ENCODE measurements around the gene RBBP8NL. TPM values are rescaled to one million over a fixed set of nuclear protein-coding genes. Genes with fewer than 3 reads are reported as not detected.
"Not testable (repeated sequence)": the region's sequence is repeated elsewhere in the genome, so short reads cannot be mapped to it uniquely, and the experiment has no call there.

RBBP8NL gene
- total RNA-seq, 1 donor from 2014 or later: 17.5 TPM

- H3K36me3 Mint-ChIP-seq (ENCODE audit: insufficient read depth): peaks cover 4% of the 10 kb centered on the region
- TF ChIP-seq, protein P1, sequence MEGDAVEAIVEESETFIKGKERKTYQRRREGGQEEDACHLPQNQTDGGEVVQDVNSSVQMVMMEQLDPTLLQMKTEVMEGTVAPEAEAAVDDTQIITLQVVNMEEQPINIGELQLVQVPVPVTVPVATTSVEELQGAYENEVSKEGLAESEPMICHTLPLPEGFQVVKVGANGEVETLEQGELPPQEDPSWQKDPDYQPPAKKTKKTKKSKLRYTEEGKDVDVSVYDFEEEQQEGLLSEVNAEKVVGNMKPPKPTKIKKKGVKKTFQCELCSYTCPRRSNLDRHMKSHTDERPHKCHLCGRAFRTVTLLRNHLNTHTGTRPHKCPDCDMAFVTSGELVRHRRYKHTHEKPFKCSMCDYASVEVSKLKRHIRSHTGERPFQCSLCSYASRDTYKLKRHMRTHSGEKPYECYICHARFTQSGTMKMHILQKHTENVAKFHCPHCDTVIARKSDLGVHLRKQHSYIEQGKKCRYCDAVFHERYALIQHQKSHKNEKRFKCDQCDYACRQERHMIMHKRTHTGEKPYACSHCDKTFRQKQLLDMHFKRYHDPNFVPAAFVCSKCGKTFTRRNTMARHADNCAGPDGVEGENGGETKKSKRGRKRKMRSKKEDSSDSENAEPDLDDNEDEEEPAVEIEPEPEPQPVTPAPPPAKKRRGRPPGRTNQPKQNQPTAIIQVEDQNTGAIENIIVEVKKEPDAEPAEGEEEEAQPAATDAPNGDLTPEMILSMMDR (IDR thresholded peaks at IDR 0.05; ENCODE audit: unreplicated experiment): no peak
- H3K4me1 Mint-ChIP-seq (ENCODE audit: low read depth): peaks cover 19% of the 10 kb centered on the region
- no peaks in the 10 kb centered on the region for H3K9me3 Mint-ChIP-seq (ENCODE audit: low read depth)
- DNase-seq (ENCODE audit: low spot score, unreplicated experiment): no peak
- no peak overlapping the region for H3K4me3 Mint-ChIP-seq (ENCODE audit: low read depth)
- H3K27me3 Mint-ChIP-seq: no peaks in the 10 kb centered on the region
- H3K27ac Mint-ChIP-seq: peak overlapping the region; percentile 89
Observed at GRCh38 chr20:62374331-62375152, 52.8 kb downstream of the RBBP8NL start.

- H3K9me3 Mint-ChIP-seq (ENCODE audit: low read depth); H3K27me3 Mint-ChIP-seq; H3K36me3 Mint-ChIP-seq (ENCODE audit: insufficient read depth); DNase-seq (ENCODE audit: low spot score, unreplicated experiment); H3K4me3 Mint-ChIP-seq (ENCODE audit: low read depth); H3K27ac Mint-ChIP-seq: not testable (repeated sequence)
- peaks cover 25% of the 10 kb centered on the region for H3K4me1 Mint-ChIP-seq (ENCODE audit: low read depth)
Observed at GRCh38 chr20:62373631-62374179, 53.6 kb downstream of the RBBP8NL start.

- TF ChIP-seq, protein P1 (IDR thresholded peaks at IDR 0.05; ENCODE audit: unreplicated experiment): no peak
- Mint-ChIP-seq H3K27me3 (no peaks in the 10 kb centered on the region), H3K36me3 (ENCODE audit: insufficient read depth) (peaks cover 4% of the 10 kb centered on the region), H3K27ac (no peak overlapping the region), H3K4me3 (ENCODE audit: low read depth) (no peak overlapping the region), H3K9me3 (ENCODE audit: low read depth) (no peaks in the 10 kb centered on the region), H3K4me1 (ENCODE audit: low read depth) (peaks cover 27% of the 10 kb centered on the region)
- no peak for DNase-seq (ENCODE audit: low spot score, unreplicated experiment)
Observed at GRCh38 chr20:62372042-62372993, 55.0 kb downstream of the RBBP8NL start.

GRCh38 chr20:62371588-62372041, 55.7 kb downstream of the RBBP8NL start:
- DNase-seq (ENCODE audit: low spot score, unreplicated experiment): no peak
- H3K9me3 Mint-ChIP-seq (ENCODE audit: low read depth): no peaks in the 10 kb centered on the region
- TF ChIP-seq, protein P1 (IDR thresholded peaks at IDR 0.05; ENCODE audit: unreplicated experiment): no peak
- peaks cover 2% of the 10 kb centered on the region for H3K36me3 Mint-ChIP-seq (ENCODE audit: insufficient read depth)
- H3K27me3 Mint-ChIP-seq: no peaks in the 10 kb centered on the region
- peaks cover 21% of the 10 kb centered on the region for H3K4me1 Mint-ChIP-seq (ENCODE audit: low read depth)
- H3K27ac Mint-ChIP-seq: no peak overlapping the region
- H3K4me3 Mint-ChIP-seq (ENCODE audit: low read depth): no peak overlapping the region

- DNase-seq (ENCODE audit: low spot score, unreplicated experiment): no peak
- Mint-ChIP-seq H3K4me1 (ENCODE audit: low read depth) (peaks cover 18% of the 10 kb centered on the region), H3K27ac (no peak overlapping the region), H3K9me3 (ENCODE audit: low read depth) (no peaks in the 10 kb centered on the region), H3K27me3 (no peaks in the 10 kb centered on the region), H3K36me3 (ENCODE audit: insufficient read depth) (peaks cover 2% of the 10 kb centered on the region), H3K4me3 (ENCODE audit: low read depth) (no peak overlapping the region)
- TF ChIP-seq, protein P1 (IDR thresholded peaks at IDR 0.05; ENCODE audit: unreplicated experiment): no peak
Observed at GRCh38 chr20:62370807-62371587, 56.3 kb downstream of the RBBP8NL start.

All from progenitor cell of endocrine pancreas (in vitro differentiated cells).